ENCODE results near the gene RAB9A.
A peak's percentile ranks its signal among the peaks of the same experiment; 100 is the strongest.

The RAB9A gene

DNA sequence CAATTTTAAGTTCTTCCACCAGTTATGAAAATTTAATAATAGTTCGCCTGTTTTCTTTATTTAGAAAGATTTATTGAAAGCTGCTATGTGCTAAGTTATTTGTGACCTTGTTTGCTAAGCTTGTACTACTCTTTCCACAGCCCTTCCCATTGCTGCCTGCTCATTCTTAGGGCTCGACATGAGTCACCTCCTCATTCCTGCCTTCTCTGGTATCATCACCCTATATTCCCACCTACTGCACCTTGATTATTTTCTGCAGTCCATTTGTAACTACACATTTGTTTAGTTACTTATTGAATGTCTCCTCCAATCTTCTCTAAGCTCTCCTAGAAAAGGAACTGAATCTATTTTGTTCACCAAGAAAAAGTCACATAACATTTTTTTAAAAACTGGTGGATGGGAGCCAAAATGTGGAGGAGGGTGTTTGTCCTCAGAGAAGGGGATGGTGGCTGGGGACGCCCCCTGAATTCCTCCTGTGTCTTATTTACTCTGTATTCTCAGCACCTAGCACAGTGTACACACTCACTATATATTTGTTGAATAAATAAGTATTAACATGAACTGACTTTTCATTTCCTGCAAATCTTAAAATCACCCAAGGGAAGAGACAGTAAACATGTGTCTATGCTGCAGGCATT, 3.7 kb upstream of the RAB9A start:
- Mint-ChIP-seq H3K4me3 (no peak overlapping the region), H3K36me3 (no peaks in the 10 kb centered on the region), H3K27me3 (no peaks in the 10 kb centered on the region), H3K27ac (no peak overlapping the region), H3K9me3 (no peaks in the 10 kb centered on the region), H3K4me1 (peaks cover 10% of the 10 kb centered on the region)
- no peak for ATAC-seq (ENCODE audit: low read depth)
- no peak for DNase-seq (ENCODE audit: low spot score in 2 of 2)

DNA sequence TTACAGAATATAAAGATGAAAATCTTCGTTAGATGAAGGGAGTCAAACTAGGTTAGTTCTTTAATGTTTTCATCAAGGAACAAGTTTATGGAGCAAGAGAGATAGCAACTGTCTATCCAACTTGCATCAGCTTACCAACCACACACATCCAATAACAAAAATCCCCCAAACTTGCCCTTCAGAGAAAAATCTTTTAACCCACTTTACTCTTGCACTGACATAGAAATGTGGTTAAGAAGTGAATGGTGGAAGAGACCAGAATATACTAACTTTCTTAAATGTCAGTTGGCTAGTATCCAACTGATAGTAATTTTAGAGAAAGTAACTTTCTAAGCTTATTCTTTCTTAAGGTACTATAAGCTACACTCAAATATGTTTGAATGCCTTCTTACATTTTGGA, 1.7 kb upstream of the RAB9A start:
- no peak for DNase-seq (ENCODE audit: low spot score in 2 of 2)
- H3K36me3 Mint-ChIP-seq = no peaks in the 10 kb centered on the region
- no peaks in the 10 kb centered on the region for H3K9me3 Mint-ChIP-seq
- ATAC-seq (ENCODE audit: low read depth) = no peak
- H3K27ac Mint-ChIP-seq = no peak overlapping the region
- H3K4me1 Mint-ChIP-seq = peaks cover 19% of the 10 kb centered on the region
- H3K4me3 Mint-ChIP-seq = peak overlapping the region; percentile 19
- H3K27me3 Mint-ChIP-seq = no peaks in the 10 kb centered on the region

DNA sequence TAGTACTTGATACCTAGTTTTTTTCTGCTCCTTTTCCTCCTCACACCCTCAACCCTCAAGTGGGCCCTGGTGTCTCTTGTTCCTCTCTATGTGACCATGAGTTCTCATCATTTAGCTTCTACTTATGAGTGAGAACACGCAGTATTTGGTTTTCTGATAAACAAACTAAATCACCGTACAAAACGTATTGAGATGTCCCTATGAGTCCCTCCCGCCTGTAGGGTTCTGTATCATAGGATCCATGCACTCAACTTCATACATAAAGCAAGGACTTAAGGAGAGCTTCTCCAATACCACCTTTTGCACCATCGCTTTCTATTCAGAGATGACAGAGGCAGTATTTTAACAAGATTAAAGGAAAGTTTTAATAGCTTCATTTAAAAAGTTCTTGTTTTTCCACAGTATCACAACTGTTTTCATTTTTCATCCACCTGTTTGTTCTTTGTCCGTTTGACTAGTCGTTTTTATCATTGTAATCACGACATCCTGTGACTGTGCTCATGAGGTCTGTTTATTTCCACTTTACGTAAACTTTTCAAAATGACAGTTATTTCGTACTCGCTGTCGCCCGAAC, 457 bp upstream of the RAB9A start:
- H3K9me3 Mint-ChIP-seq = no peaks in the 10 kb centered on the region
- no peaks in the 10 kb centered on the region for H3K36me3 Mint-ChIP-seq
- H3K27ac Mint-ChIP-seq = peak overlapping the region; percentile 94
- peaks cover 29% of the 10 kb centered on the region for H3K4me1 Mint-ChIP-seq
- H3K27me3 Mint-ChIP-seq = no peaks in the 10 kb centered on the region
- no peak for DNase-seq (ENCODE audit: low spot score in 2 of 2)
- peak overlapping the region; percentile 88 for H3K4me3 Mint-ChIP-seq
- no peak for ATAC-seq (ENCODE audit: low read depth)

DNA sequence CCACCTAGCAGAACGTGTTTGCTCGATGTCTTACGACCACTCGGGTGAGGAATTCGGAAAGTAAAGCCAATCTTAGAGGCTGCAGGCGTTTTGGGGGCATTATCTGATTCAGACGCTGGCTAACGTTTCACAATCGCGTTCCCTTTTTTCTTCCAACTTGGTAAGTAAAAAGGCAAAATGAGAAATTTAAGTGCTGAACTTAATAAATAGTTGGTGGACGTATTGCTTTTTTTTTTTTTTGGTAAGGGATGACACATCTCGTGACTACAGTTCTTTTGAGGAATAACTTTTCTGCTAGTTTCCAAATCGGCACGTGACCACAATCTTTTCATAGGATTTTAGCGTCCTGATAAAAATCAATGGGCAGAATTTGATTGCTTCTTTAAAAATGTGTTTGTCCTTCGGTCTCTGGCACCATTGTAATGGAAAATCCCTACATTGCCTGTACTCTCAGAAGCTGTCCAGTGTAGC, 848 bp downstream of the RAB9A start:
- H3K9me3 Mint-ChIP-seq = no peaks in the 10 kb centered on the region
- peak overlapping the region; percentile 94 for H3K27ac Mint-ChIP-seq

DNA sequence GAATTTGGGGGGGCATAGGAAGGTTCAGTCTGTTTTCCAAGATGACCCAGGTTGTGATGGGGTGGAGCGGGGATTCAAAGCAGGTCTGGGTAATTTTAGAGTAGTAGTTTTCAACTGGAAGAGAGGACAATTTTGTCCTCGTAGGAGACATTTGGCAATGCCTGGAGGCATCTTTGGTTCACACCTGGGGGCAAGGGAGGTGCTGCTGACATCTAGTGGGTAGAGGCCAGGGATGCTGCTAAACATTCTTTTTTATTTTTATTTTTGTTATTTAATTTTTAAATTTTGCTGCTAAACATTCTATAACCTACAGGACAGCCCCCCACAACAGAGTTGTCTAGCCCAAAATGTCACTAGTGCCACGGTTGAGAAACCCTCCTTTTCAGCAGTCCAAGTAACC, 1.9 kb downstream of the RAB9A start:
- DNase-seq (ENCODE audit: low spot score in 2 of 2) = no peak
- Mint-ChIP-seq H3K27me3 (no peaks in the 10 kb centered on the region), H3K9me3 (no peaks in the 10 kb centered on the region), H3K36me3 (peaks cover 2% of the 10 kb centered on the region), H3K4me1 (peaks cover 36% of the 10 kb centered on the region), H3K27ac (peak overlapping the region; percentile 85), H3K4me3 (peak overlapping the region; percentile 88)
- ATAC-seq (ENCODE audit: low read depth) = no peak

More for the DNA sequence above, 848 bp downstream of the RAB9A start:
- Mint-ChIP-seq H3K4me1 (peaks cover 33% of the 10 kb centered on the region), H3K27me3 (no peaks in the 10 kb centered on the region), H3K36me3 (no peaks in the 10 kb centered on the region), H3K4me3 (peak overlapping the region; percentile 88)
- no peak for ATAC-seq (ENCODE audit: low read depth)
- no peak for DNase-seq (ENCODE audit: low spot score in 2 of 2)

DNA sequence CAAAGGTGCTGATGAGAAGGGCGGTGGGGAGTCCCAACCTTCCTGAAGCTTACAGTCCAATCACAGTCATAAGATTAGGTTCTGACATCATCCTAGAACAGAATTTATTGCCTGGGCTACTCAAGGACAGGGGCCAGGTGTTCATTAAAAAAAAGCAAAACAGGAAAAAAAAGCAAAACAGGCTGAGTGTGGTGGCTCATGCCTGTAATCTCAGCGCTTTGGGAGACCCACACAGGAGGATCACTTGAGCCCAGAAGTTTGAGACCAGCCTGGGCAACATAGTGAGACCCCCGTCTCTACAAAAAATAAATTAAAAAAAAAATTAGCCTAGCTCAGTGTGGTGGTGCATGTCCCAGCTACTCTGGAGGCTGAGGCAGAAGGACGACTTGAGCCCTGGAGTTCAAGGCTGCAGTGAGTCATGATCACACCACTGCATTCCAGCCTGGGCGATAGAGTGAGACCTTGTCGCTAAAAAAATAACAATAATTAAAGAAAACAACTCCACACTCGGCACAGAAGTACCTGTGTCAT, 3.0 kb downstream of the RAB9A start:
- no peak for DNase-seq (ENCODE audit: low spot score in 2 of 2)
- peak; percentile 51 for ATAC-seq (ENCODE audit: low read depth)

DNA sequence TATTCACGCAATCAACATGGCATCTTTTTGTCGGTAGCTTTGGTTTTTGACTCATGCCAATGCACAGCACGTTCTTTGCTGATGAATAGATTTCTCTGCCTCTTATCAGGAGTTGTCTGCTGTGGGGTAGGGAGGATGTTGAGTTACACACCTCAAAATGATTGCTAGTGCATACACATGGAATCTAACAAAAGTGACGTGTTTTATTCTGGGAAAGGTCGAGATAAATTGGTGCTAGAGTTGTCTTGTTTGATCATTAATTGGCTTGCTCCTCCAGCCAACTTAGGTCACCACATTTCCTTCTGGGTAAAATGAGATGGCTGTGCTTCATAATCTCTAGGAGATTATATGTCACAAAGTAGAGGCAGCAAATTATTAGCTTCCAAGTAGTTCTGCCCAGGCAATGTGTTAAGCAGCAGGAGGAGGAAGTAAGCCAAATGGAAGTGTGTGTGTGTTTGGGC, 3.9 kb downstream of the RAB9A start:
- Mint-ChIP-seq H3K36me3 (peaks cover 2% of the 10 kb centered on the region), H3K27me3 (no peaks in the 10 kb centered on the region), H3K4me1 (peaks cover 46% of the 10 kb centered on the region), H3K27ac (peak overlapping the region; percentile 56), H3K9me3 (no peaks in the 10 kb centered on the region), H3K4me3 (peak overlapping the region; percentile 52)
- DNase-seq (ENCODE audit: low spot score in 2 of 2) (no peak), ATAC-seq (ENCODE audit: low read depth) (no peak)

More for the DNA sequence above, 3.0 kb downstream of the RAB9A start:
- H3K36me3 Mint-ChIP-seq = peaks cover 2% of the 10 kb centered on the region
- peak overlapping the region; percentile 56 for H3K27ac Mint-ChIP-seq
- H3K4me1 Mint-ChIP-seq = peaks cover 40% of the 10 kb centered on the region
- H3K27me3 Mint-ChIP-seq = no peaks in the 10 kb centered on the region
- peak overlapping the region; percentile 39 for H3K4me3 Mint-ChIP-seq
- H3K9me3 Mint-ChIP-seq = no peaks in the 10 kb centered on the region

DNA sequence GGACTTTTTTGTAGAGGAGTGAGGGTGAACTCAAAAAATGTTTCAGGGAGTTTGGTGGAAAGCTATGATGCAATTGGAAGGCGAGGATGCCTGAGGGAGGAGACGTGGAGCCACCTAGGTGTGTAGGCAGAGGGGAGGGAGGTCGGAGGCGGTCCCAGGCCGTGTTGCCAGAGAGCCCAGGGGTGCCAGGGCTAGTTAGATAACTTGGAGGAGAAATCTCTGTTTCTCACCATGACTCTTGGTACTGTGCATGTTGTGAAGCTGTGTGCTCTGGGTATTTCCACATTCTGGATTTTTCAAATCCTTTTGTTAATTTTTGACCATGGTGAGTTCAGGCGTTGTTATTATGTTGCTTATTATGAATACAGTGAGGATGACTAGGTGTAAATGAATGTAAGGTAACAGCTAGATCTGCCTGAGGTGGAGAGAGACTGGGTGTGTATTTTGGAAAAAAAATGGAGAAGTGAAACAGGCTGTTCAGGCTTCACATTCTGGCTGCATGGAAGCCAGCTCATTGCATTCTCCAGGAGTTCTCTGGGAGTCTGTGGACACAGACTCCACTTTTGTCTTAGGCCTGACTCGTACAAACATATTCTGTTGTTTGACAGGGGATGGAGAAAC, 4.5 kb downstream of the RAB9A start:
- no peak for ATAC-seq (ENCODE audit: low read depth)
- peak overlapping the region; percentile 52 for H3K4me3 Mint-ChIP-seq
- no peak for DNase-seq (ENCODE audit: low spot score in 2 of 2)
- no peaks in the 10 kb centered on the region for H3K9me3 Mint-ChIP-seq
- peaks cover 43% of the 10 kb centered on the region for H3K4me1 Mint-ChIP-seq
- H3K27me3 Mint-ChIP-seq = no peaks in the 10 kb centered on the region
- H3K36me3 Mint-ChIP-seq = peaks cover 2% of the 10 kb centered on the region
- H3K27ac Mint-ChIP-seq = peak overlapping the region; percentile 56

DNA sequence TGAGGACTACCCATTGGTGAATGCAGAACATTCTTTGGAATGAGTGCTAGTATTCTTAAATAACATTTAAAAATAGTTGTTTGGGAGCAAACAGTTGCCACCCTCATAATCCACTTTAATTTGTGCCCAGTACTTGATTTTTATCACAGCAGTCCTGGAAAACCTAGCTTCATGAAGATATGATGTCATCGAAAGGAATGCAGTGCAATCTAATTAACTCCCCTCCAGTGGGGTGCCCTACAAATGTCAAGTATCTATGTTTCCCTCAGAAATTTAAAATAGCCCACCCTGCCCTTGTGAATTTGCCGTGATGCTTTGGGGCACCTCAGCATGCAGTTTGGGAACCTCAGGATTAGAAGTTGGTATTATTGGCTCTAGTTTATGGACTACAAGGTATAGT, 5.4 kb downstream of the RAB9A start:
- H3K27me3 Mint-ChIP-seq = no peaks in the 10 kb centered on the region
- H3K4me3 Mint-ChIP-seq = no peak overlapping the region
- no peaks in the 10 kb centered on the region for H3K9me3 Mint-ChIP-seq
- DNase-seq (ENCODE audit: low spot score in 2 of 2) = no peak
- H3K27ac Mint-ChIP-seq = no peak overlapping the region
- H3K36me3 Mint-ChIP-seq = peaks cover 4% of the 10 kb centered on the region
- ATAC-seq (ENCODE audit: low read depth) = no peak
- peaks cover 48% of the 10 kb centered on the region for H3K4me1 Mint-ChIP-seq

GRCh38 chrX:13694983-13695382, 6.1 kb downstream of the RAB9A start:
- Mint-ChIP-seq H3K4me1 (peaks cover 50% of the 10 kb centered on the region), H3K27me3 (no peaks in the 10 kb centered on the region), H3K36me3 (peaks cover 4% of the 10 kb centered on the region), H3K9me3 (no peaks in the 10 kb centered on the region), H3K27ac (peak overlapping the region; percentile 32), H3K4me3 (no peak overlapping the region)
- no peak for DNase-seq (ENCODE audit: low spot score in 2 of 2)
- ATAC-seq (ENCODE audit: low read depth) = no peak

GRCh38 chrX:13695601-13696115, 6.7 kb downstream of the RAB9A start:
- peaks cover 4% of the 10 kb centered on the region for H3K36me3 Mint-ChIP-seq
- H3K27ac Mint-ChIP-seq = peak overlapping the region; percentile 32
- H3K9me3 Mint-ChIP-seq = no peaks in the 10 kb centered on the region
- no peak for ATAC-seq (ENCODE audit: low read depth)
- H3K27me3 Mint-ChIP-seq = no peaks in the 10 kb centered on the region
- H3K4me1 Mint-ChIP-seq = peaks cover 46% of the 10 kb centered on the region
- DNase-seq (ENCODE audit: low spot score in 2 of 2) = no peak
- H3K4me3 Mint-ChIP-seq = no peak overlapping the region

DNA sequence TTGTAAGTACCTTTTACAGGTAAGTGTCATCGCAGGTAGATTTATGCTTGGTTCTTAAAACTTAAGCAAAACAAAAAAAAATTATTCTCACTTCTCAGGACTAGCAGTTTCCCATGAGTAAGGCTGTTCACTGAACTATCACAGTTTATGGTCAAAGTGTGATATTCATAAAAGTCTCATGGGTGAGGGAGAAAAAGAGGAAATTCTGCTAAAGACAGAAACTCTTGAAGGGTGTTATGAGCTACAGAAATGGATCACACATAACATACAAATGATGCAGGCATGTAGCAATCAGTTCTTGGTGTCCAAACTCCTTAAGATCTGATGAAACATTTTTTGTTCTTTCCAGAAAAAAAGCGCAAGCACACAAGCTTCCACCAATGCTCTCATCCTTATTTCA, 8.5 kb downstream of the RAB9A start:
- peak in 1 of 2 donors; percentile 11 for DNase-seq (ENCODE audit: low spot score in 2 of 2)
- peaks cover 52% of the 10 kb centered on the region for H3K4me1 Mint-ChIP-seq
- peak overlapping the region; percentile 59 for H3K27ac Mint-ChIP-seq
- H3K4me3 Mint-ChIP-seq = peak overlapping the region; percentile 59
- no peaks in the 10 kb centered on the region for H3K9me3 Mint-ChIP-seq
- peaks cover 5% of the 10 kb centered on the region for H3K36me3 Mint-ChIP-seq
- H3K27me3 Mint-ChIP-seq = no peaks in the 10 kb centered on the region
- ATAC-seq (ENCODE audit: low read depth) = peak; percentile 75

DNA sequence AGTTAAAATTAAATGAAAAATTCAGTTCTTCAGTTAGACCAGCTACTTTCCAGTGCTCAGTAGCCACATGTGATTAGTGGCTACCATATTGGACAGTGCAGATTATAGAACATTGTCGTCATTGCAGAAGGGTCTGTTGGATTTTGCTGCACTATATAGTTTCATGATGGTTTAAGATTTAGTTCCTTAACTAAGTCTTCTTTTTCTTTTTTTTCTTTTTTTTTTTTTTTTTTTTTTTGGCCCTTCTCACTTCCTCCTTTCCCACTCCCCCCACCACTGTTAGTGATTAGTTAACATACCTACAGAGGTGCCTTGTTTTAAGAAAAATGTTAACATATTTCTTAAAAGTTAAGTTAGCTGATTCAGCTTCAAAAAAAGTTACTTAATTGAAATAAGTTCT, 9.0 kb downstream of the RAB9A start:
- DNase-seq (ENCODE audit: low spot score in 2 of 2) = no peak
- no peak overlapping the region for H3K27ac Mint-ChIP-seq
- H3K36me3 Mint-ChIP-seq = peaks cover 5% of the 10 kb centered on the region

GRCh38 chrX:13698432-13698831, 9.5 kb downstream of the RAB9A start:
- ATAC-seq (ENCODE audit: low read depth) (no peak), DNase-seq (ENCODE audit: low spot score in 2 of 2) (no peak)
- Mint-ChIP-seq H3K27me3 (no peaks in the 10 kb centered on the region), H3K4me3 (no peak overlapping the region), H3K9me3 (no peaks in the 10 kb centered on the region), H3K27ac (no peak overlapping the region), H3K36me3 (peaks cover 5% of the 10 kb centered on the region), H3K4me1 (peaks cover 44% of the 10 kb centered on the region)

More for the DNA sequence above, 9.0 kb downstream of the RAB9A start:
- no peaks in the 10 kb centered on the region for H3K9me3 Mint-ChIP-seq
- H3K4me3 Mint-ChIP-seq = no peak overlapping the region
- H3K4me1 Mint-ChIP-seq = peaks cover 49% of the 10 kb centered on the region
- H3K27me3 Mint-ChIP-seq = no peaks in the 10 kb centered on the region
- ATAC-seq (ENCODE audit: low read depth) = peak; percentile 20
